Measurements from ENCODE around the gene LAMTOR4.
A peak's percentile ranks its signal among the peaks of the same experiment; 100 is the strongest.
"Not testable (repeated sequence)": the region's sequence is repeated elsewhere in the genome, so short reads cannot be mapped to it uniquely, and the experiment has no call there.

Gene LAMTOR4

DNA sequence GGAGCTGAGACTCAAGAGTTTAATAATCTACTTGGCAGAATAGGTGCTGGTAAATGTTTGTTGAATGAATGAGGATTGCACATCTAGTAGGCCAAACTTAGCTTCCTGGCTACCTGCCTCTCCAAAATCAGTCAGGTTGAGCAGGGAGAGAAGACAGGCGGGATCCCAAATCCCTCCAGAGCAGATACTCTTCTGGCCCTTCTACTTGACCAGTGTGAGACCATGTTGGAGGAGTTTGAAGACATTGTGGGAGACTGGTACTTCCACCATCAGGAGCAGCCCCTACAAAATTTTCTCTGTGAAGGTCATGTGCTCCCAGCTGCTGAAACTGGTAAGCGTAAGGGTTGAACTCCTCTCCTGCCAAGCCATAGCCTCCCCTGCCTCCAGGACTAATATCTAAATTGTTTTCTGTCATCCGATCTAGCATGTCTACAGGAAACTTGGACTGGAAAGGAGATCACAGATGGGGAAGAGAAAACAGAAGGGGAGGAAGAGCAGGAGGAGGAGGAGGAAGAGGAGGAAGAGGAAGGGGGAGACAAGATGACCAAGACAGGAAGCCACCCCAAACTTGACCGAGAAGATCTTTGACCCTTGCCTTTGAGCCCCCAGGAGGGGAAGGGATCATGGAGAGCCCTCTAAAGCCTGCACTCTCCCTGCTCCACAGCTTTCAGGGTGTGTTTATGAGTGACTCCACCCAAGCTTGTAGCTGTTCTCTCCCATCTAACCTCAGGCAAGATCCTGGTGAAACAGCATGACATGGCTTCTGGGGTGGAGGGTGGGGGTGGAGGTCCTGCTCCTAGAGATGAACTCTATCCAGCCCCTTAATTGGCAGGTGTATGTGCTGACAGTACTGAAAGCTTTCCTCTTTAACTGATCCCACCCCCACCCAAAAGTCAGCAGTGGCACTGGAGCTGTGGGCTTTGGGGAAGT is 24.2 kb upstream of the LAMTOR4 start:
- no peak for DNase-seq

DNA sequence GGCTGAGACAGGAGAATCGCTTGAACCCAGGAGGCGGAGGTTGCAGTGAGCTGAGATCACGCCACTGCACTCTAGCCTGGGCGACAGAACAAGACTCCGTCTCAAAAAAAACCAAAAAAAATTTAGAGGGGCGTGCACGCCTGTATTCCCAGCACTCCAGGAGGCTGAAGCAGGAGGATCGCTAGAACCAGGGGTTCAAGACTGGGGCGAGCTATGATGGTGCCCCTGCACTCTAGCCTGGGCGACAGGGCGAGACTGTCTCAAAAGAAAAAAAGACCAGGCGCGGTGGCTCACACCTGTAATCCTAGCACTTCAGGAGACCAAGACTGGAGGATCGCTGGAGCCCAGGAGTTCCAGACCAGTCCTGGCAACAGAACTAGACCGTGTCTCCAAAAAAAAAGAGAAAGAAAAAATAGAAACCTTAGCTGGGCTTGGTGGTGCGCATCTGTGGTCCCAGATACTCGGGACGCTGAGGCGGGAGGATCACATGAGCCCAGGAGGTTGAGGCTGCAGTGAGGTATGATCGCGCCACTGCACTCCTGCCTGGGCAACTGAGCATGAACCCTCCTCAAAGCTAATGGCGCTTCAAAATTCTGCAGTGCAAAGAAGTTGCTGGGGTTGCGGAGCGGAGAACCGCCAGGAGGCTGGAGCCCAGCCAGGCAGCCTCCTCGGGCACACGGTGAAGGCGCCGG is 22.3 kb upstream of the LAMTOR4 start:
- no peak for DNase-seq

DNA sequence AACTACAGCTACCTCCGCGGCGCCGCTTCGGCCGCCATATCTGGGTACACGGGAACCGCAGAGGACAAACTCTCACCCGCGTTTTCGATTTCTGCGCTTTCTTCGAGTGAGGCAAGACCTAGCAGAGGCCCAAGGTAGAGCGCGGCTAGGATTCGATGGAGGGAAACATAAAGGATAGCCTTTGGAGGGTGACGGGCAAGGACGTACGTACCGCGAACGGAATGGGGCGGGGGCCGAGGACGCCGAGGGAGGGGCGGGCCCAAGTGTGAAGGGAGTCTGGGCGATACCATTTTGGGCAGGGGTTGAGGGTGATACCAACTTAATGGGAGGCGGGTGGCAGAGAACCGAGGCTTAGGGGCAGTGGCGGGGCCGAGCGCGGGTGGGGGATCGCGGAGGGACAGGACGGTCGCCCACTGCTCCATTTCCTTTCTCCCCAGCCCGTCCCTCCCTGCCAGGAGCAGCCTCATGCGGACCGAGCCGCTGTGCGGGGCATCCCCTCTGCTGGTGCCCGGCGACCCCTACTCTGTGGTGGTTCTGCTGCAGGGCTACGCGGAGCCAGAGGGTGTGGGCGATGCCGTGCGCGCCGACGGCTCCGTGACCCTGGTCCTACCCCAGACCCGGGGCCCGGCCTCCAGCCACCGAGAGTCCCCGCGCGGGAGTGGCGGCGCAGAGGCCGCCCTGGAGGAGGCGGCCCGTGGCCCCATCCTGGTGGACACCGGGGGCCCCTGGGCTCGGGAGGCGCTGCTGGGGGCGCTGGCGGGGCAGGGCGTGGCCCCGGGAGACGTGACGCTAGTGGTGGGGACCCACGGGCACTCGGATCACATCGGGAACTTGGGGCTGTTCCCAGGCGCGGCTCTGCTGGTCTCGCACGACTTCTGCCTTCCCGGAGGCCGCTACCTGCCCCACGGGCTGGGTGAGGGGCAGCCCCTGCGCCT is 21.5 kb upstream of the LAMTOR4 start, which contains the start of gene MBLAC1:
TSS of gene MBLAC1 (plus strand) at position 37 of the 935 bp plus-strand sequence. CDS start at position 466, 429 bp downstream.
- DNase-seq: peak; percentile 87 to 94

DNA sequence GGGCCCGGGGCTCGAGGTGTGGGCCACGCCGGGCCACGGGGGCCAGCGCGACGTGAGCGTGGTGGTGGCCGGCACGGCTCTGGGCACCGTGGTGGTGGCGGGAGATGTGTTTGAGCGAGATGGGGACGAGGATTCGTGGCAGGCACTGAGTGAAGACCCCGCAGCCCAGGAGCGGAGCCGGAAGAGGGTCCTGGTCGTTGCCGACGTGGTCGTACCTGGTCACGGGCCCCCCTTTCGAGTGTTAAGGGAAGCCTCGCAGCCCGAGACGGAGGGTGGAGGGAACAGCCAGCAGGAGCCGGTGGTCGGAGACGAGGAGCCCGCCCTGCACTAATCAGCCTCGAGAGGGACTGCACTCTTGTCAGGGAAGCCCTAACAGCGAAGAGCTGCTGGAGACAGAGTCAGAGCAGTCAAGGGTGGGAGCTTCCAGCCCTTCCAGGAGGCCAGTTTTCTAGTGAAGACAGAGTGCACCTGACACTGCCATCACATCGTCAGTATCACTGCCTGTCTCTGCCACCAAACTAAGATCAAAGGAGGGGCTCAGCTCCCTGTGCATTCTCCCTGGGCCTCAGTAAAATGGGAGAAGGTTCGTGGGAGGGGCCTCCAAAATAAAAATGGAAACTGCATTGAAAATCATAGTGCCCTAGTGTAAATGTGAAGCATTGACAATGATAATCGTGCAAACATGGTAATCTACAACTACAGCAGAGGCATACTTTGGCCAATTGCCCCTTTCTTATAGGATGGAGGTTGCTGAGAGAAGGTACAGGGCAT is 20.7 kb upstream of the LAMTOR4 start:
- DNase-seq: no peak

DNA sequence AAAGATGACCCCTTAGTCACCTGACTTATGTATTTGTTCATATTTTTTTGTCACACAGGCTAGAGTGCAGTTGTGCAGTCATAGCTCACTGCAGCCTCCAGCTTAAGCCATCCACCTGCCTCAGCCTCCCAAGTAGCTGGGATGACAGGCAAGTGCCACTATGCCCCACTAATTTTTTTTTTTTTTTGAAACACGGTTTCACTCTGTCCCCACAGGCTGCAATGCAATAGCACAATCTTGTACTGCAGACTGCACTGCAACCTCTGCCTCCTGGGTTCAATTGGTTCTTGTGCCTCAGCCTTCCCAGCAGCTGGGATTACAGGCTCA is 20.1 kb upstream of the LAMTOR4 start:
- DNase-seq: no peak

DNA sequence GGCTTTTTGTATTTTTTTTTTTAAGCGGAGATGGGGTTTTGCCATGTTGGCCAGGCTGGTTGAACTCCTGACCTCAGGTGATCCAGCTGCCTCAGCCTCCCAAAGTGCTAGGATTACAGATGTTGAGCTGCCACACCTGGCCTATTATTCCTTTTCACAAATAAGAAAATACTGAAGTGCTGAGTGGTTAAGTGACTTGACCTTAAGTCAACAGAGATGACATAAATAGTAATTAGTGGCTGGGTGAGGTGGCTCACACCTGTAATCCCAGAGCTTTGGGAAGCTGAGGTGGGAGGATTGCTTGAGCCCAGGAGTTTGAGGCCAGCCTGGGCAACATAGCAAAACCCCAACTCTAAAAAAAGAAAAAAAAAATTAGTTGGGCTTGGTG is 18.5 kb upstream of the LAMTOR4 start:
- not testable (repeated sequence) for DNase-seq

DNA sequence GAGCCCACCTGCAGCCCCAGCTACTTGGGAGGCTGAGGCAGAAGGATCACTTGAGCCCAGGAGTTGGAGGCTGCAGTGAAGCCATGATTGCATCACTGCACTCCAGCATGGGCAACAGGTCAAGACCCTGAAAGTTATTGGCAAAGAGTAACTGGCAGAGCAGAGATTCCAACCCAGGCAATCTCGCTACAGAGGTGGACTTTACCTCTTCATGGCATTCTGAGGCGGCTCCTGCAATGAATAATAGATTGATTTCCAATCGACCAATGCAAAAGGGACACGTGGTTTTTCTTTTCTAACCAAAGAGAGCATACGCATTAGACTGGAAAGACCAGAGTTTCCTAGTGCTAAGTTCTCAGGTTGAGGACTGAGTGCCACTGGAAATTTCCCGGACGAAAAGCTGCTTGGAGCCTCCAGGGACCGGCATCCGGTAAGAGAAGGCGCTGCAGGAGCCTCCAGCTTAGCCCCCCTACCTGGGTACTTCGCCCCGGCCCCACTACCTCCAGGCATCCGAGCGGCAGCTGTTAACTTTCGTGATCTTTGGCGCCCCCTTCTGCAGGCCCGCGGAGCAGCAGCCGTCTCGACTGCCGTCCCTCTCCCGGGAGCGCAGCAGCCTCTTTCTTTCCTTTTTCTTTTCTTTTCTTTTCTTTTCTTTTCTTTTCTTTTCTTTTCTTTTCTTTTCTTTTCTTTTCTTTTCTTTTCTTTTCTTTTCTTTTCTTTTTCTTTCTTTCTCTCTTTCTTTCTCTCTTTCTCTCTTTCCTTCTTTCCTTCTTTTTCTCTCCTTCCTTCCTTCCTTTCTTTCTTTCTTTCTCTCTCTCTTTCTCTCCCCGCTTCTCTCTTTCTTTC is 17.9 kb upstream of the LAMTOR4 start:
- DNase-seq: peak; percentile 83

DNA sequence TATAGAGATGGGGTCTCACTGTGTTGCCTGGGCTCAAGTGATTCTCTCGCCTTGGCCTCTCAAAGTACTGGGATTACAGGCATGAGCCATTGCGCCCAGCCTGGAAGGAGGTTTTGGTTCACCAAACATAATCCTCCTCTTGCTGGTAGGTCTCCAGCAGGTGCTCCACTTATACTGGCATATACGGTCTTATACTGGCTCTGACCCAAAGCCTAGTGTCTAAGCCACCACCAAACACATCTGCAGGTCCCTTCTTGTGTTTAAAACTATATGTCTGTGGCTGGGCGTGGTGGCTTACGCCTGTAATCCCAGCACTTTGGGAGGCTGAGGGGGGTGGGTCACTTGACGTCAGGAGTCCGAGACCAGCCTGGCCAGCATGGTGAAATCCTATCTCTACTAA is 16.6 kb upstream of the LAMTOR4 start:
- DNase-seq: no peak

DNA sequence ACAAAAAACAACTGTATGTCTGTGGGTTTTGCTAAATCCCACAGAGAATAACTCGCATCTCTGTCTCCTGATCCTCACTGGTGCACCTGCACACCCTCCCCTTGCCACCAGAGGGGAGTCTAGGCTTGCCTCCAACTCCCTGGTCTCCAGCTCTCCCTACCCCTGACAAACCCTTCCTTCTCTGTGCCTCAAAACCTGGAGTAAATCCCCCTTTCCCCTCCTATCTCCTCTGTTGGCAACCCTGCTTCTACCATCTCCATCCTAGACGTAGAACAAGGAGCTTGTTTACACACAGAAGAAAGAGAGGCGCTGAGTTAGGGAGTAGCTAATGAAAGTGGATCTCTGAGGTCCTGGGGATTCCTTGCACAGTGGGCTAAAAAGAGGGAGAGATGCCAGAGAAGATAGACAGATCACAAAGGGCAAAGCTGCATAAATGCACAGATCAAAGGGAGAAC is 16.0 kb upstream of the LAMTOR4 start:
- DNase-seq: peak; percentile 75 to 76

DNA sequence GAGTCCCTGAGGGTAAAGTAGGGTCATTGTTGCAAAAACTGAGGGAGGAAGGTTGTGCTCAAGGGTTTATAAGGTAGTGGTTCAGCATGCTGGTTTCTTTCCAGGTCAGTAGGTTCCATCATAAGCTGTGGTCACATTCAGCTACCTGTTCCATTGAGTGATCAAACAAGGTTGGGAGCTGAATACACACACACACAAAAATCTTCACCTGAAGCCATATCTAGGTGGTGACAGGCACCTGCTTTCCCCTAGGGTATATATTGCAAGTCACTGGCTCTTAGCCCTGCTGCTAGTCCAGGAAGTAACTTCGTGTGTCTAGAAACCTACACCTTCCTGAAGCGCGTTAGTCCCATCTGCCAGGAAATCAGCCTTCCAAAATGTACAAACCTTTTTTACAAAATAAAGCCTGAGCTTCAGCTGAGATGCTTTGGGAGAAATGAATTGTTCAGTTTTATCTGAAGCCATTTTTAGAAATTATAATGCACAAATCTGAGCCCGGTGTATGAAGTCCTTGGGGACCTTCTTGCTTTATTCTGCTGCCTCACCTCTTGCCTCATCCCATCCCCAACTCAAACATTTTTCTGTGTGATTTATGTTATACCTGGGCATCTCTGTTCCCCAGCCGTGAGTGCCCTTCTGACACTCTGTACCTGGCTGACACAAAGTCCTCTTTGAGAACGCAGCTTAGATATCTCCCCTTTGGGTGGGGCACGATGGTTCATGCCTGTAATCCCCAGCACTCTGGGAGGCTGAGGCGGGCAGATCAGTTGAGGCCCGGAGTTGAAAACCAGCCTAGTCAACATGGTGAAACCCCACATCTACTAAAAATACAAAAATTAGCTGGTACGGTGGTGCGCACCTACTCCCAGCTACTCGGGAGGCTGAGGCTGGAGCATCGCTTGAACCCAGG is 10.6 kb upstream of the LAMTOR4 start:
- no peak for DNase-seq

DNA sequence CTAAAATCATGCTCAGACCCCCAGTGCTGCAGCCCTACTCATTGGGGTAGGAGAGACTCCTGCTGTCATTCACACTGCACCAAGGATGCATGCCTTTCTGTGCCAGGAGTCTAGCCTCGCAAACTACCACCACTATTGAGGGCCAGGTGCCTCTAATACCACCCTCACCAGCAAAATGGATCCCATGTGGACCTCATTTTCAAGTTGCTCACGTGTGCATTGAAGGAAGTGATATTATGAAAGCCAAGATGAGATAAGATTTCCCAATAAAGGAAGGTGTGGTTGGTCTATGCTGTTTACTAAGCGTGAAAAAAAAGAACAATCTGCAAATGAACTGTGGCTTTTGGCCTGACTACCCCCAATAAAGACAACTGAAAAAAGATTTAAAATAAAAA is 7.2 kb upstream of the LAMTOR4 start:
- DNase-seq: no peak

DNA sequence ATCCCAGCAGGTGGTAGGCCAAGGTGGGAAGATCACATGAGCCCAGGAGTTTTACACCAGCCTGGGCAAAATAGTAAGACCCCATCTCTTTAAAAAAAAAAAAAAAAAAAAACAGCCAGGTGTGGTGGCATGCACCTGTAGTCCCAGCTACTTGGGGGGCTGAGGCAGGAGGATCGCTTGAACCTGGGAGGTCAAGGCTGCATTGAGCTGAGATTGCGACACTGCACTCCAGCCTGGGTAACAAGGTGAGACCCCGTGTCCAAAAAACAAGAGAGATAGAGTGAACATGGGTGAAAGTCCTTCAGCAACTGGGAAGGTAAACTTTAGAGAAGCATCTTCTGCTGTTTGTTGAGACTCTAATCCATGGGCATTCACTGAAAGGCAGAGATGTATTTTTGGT is 6.3 kb upstream of the LAMTOR4 start:
- DNase-seq: no peak

DNA sequence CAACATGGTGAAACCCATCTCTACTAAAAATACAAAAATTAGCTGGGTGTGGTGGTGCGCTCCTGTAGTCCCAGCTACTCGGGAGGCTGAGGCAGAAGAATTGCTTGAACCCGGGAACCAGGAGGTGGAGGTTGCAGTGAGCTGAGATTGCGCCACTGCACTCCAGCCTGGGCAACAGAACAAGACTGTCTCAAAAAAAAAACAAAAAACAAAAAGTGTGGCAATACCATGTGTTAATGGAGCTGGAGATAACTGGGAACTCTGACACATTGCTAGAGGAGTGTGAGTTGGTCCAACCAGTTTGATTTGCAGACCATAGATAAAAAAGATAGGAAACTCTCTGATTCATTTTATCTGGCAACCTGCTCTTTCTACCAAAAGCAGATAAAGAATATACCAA is 2.4 kb upstream of the LAMTOR4 start:
- DNase-seq: not testable (repeated sequence)

DNA sequence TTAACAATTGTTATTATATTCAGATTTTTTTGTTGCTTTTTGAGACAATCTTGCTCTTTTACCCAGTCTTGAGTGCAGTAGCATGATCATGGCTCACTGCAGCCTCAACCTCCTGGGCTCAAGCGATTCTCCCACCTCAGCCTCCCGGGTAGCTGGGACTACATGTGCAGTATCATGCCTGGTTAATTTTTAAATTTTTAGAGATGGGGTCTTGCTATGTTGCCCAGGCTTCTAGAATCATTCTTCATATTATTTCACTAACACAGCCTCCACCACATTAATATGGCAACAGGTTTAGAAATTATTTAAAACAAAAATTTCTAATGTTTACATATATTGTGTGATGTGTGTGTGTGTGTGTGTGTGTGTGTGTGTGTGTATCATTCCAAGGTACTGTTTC is 1.4 kb upstream of the LAMTOR4 start:
- DNase-seq: no peak

DNA sequence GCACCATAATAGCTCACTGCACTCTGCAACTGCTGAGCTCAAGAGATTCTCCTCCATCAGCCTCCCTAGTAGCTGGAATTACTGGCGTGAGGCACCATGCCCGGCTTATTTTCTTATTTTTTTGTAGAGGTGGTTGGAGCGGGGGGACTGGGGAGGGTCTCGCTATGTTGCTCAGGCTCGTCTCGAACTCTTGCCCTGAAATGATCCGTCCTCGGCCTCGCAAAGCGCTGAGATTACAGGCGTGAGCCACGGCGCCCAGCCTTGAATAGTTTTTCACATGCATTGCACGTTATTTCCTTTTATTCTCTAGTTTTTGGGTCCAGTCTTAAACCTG is 526 bp upstream of the LAMTOR4 start:
- DNase-seq: no peak

DNA sequence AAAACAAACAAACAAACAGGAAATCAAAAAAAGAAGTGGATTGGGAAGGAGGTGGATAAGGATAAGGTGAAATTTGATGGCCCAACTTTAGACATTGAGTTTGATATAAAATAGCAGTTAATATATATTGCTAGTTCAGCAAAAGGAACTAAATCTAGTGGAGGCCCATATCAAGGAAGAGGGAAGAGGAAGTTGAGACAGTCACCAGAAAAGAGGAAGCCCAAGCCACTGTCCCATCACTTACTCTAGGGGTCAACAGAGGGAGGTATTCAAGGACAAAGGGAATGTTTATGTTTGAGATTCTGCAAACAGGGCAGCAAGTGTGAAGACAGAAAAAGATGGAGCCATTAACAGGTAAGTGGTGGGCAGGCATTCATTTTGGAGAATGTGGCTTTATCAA is 3.7 kb downstream of the LAMTOR4 start:
- no peak for DNase-seq

DNA sequence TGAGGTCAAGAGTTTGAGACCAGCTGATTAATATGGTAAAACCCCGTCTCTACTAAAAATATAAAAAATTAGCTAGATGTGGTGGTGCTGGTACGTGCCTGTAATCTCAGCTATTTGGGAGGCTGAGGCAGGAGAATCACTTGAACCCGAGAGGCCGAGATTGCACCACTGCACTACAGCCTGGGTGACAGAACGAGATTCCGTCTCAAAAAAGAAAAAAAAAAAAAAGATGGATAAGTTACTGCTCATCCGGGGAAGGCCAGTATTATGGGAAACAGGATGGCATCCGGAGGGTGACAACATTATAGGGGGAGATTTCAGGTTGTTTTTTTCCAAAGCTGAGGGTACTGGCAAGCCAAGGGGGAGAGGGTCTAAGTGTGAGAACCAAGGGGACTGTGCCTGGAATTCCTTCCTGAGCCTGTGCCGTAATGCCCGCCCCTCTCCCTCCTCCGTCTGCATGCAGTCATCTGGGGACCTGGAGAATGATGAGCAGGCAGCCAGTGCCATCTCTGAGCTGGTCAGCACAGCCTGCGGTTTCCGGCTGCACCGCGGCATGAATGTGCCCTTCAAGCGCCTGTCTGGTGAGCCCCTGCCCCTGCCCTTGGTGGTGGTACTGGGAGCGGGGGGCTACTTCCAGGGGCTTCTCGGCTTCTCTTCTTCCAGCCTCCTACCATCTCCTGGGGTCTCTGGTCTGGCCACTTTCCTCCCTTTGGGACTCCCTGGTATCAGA is 4.4 kb downstream of the LAMTOR4 start:
- DNase-seq: no peak

DNA sequence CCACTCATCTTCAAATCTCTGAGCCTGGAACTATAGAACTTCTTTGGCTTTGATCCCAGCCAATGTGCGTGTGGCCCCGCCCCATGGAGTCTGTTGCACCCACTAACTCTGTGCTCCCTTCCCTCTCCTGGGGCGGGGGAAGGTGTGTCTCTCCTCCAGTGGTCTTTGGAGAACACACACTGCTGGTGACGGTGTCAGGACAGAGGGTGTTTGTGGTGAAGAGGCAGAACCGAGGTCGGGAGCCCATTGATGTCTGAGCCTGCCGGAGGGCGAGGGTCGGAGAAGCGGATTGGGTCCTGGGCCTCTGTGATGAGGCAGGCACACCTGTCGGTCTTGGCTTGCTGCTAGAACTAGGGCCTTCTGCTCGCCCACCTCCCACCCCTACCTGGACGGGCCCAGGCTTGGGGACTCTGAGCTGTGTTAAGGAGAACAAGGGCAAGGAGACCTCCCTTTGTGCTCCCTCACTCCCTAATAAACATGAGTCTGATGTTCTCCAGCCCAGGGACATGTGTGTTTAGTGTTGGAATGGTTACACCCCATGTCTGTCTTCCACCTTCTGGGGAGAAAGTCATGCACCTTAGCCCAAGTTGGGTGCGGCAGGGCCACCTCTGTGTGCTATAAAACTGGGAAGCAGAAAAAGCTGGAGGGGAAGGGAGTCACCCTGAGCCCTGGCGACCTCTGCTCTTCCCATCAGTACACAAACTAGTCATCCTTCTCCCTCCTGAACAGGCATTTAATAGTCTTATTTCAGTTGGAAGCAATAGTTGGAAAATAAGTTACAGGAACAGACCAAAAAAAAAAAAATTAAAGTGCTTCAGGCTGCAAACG is 5.2 kb downstream of the LAMTOR4 start:
- DNase-seq: no peak
